IMR-90 (cell line): ENCODE data around the gene IRAK2. TPM values are rescaled to one million over a fixed set of nuclear protein-coding genes. Genes with fewer than 3 reads are reported as not detected.

Experiments used
- ATAC-seq: fragments of 200-7000 bp; cut with Tn5 transposase; 2 replicates; pipeline ENCODE4 v1.9.1; 2020; ENCODE audit warnings: low read depth, mild to moderate bottlenecking, moderate library complexity
- BruUV-seq: library from RNA; stranded (reverse); fragments of 400-500 nt; replicated peaks from 2 replicates; lab custom pipeline; 2021; lab: Mats Ljungman, UMichigan
- CTCF ChIA-PET: fragments of 300-600 bp; formaldehyde crosslinking; extraction: SDS; loops from one replicate; lab custom pipeline; 2021; ENCODE audit warnings: antibody characterized with exemption; lab: Yijun Ruan, JAX
- POLR2A ChIA-PET: fragments of 300-600 bp; sonication (Branson Sonifier 250); formaldehyde crosslinking; loops from one replicate; lab custom pipeline; 2022; ENCODE audit warnings: antibody characterized with exemption; ENCODE audit not compliant: unreplicated experiment; lab: Charles Lee
- DNase-seq: peaks from one replicate; pipeline ENCODE4 v3.0.0; 2013
- H2AFZ ChIP-seq: replicated peaks from 2 replicates; pipeline ENCODE3; 2013; ENCODE audit warnings: low read length, mild to moderate bottlenecking; ENCODE audit not compliant: poor library complexity
- H2AK5ac ChIP-seq: 2 replicates; pipeline ENCODE4 v1.6.1; 2013; ENCODE audit warnings: low read depth, low read length, inconsistent platforms
- H2AK9ac ChIP-seq: replicated peaks from 2 replicates; pipeline ENCODE3; 2013; ENCODE audit warnings: mild to moderate bottlenecking, low read depth, low read length, moderate library complexity; ENCODE audit not compliant: poor library complexity
- H2BK120ac ChIP-seq: 2 replicates; pipeline ENCODE4 v1.6.1; 2013; ENCODE audit warnings: low read depth, low read length, inconsistent platforms
- H2BK15ac ChIP-seq: 3 replicates; pipeline ENCODE4 v1.6.1; 2013; ENCODE audit warnings: low read depth, low read length, inconsistent platforms
- H2BK20ac ChIP-seq: 2 replicates; pipeline ENCODE4 v1.6.1; 2013; ENCODE audit warnings: low read depth, mild to moderate bottlenecking, inconsistent platforms, low read length, moderate library complexity
- H2BK5ac ChIP-seq: 2 replicates; pipeline ENCODE4 v1.6.1; 2013; ENCODE audit warnings: mild to moderate bottlenecking, low read depth, low read length, inconsistent platforms; ENCODE audit not compliant: poor library complexity, severe bottlenecking
- H3K14ac ChIP-seq: replicated peaks from 2 replicates; pipeline ENCODE4 v1.6.1; 2013; ENCODE audit warnings: low read depth, low read length, inconsistent platforms
- H3K18ac ChIP-seq: 2 replicates; pipeline ENCODE4 v1.6.1; 2013; ENCODE audit warnings: low read depth, low read length, control low read depth
- H3K23ac ChIP-seq: 2 replicates; pipeline ENCODE4 v1.6.1; 2013; ENCODE audit warnings: low read depth, low read length, inconsistent platforms
- H3K27ac ChIP-seq: 2 replicates; pipeline ENCODE4 v1.5.1; 2013; ENCODE audit warnings: mild to moderate bottlenecking, control low read depth, low read length; ENCODE audit not compliant: insufficient read depth
- H3K27me3 ChIP-seq: 2 replicates; pipeline ENCODE4 v1.6.1; 2013; ENCODE audit warnings: low read length; ENCODE audit not compliant: control insufficient read depth, insufficient read depth
- H3K36me3 ChIP-seq: 2 replicates; pipeline ENCODE4 v1.6.1; 2013; ENCODE audit warnings: low read length, mixed read lengths; ENCODE audit not compliant: control insufficient read depth, insufficient read depth
- H3K4ac ChIP-seq: 2 replicates; pipeline ENCODE4 v1.6.1; 2013; ENCODE audit warnings: low read depth, low read length, inconsistent platforms
- H3K4me1 ChIP-seq: 2 replicates; pipeline ENCODE4 v1.6.1; 2013; ENCODE audit warnings: low read length, mixed read lengths; ENCODE audit not compliant: control insufficient read depth, insufficient read depth
- H3K4me2 ChIP-seq: 2 replicates; pipeline ENCODE4 v1.6.1; 2013; ENCODE audit warnings: low read depth, mild to moderate bottlenecking, control low read depth, low read length, moderate library complexity
- H3K4me3 ChIP-seq: 2 replicates; pipeline ENCODE4 v1.5.1; 2013; ENCODE audit warnings: low read depth, mild to moderate bottlenecking, control low read depth, low read length, moderate library complexity; ENCODE audit not compliant: insufficient read depth
- H3K56ac ChIP-seq: 2 replicates; pipeline ENCODE4 v1.6.1; 2013; ENCODE audit warnings: low read length, inconsistent platforms; ENCODE audit not compliant: insufficient read depth; ENCODE audit errors: extremely low read depth
- H3K79me1 ChIP-seq, 2 experiments: 2 replicates each; pipeline ENCODE4 v1.6.1; 2013; ENCODE audit warnings: low read length in 2 of 2, inconsistent platforms in 1 of 2, low read depth in 1 of 2
- H3K9ac ChIP-seq: 2 replicates; pipeline ENCODE4 v1.6.1; 2013; ENCODE audit warnings: low read depth, low read length, control low read depth
- H3K9me1 ChIP-seq: 2 replicates; pipeline ENCODE4 v1.6.1; 2013; ENCODE audit warnings: low read length, inconsistent platforms; ENCODE audit not compliant: insufficient read depth
- H3K9me3 ChIP-seq: 2 replicates; pipeline ENCODE4 v1.6.1; 2013; ENCODE audit warnings: low read length; ENCODE audit not compliant: control insufficient read depth, insufficient read depth
- H4K20me1 ChIP-seq: 2 replicates; pipeline ENCODE4 v1.6.1; 2013; ENCODE audit warnings: low read length, inconsistent platforms; ENCODE audit not compliant: insufficient read depth
- H4K5ac ChIP-seq: 2 replicates; pipeline ENCODE4 v1.6.1; 2013; ENCODE audit warnings: mild to moderate bottlenecking, low read depth, low read length, control low read depth
- H4K8ac ChIP-seq, 2 experiments: 2 replicates each; pipeline ENCODE4 v1.6.1; 2013; ENCODE audit warnings: low read depth in 2 of 2, low read length in 2 of 2, control low read depth in 1 of 2, inconsistent platforms in 1 of 2
- H4K91ac ChIP-seq: 2 replicates; pipeline ENCODE4 v1.6.1; 2013; ENCODE audit warnings: low read depth, low read length, inconsistent platforms; ENCODE audit not compliant: insufficient read depth
- CEBPB ChIP-seq: IDR thresholded peaks from 2 replicates; pipeline ENCODE4 v1.6.1; 2012; ENCODE audit warnings: low read depth, low read length, improper control_type of control experiment
- MAFK ChIP-seq: IDR thresholded peaks from 2 replicates; pipeline ENCODE4 v1.6.1; 2012; ENCODE audit warnings: low read depth, low read length, improper control_type of control experiment
- MXI1 ChIP-seq: IDR thresholded peaks from 2 replicates; pipeline ENCODE4 v1.6.1; 2012; ENCODE audit warnings: low read depth, mild to moderate bottlenecking, low read length, moderate library complexity, borderline replicate concordance
- NFE2L2 ChIP-seq: fragments of 150-350 bp; IDR thresholded peaks from 2 replicates; pipeline ENCODE4 v1.6.1; 2016; ENCODE audit warnings: low read depth, mild to moderate bottlenecking, low read length
- POLR2A ChIP-seq: IDR thresholded peaks from 2 replicates; pipeline ENCODE4 v1.6.1; 2012; ENCODE audit warnings: mild to moderate bottlenecking, low read depth, low read length
- RAD21 ChIP-seq: IDR thresholded peaks from 2 replicates; pipeline ENCODE4 v1.6.1; 2012; ENCODE audit warnings: low read length, improper control_type of control experiment
- RCOR1 ChIP-seq: IDR thresholded peaks from 2 replicates; pipeline ENCODE4 v1.6.1; 2012; ENCODE audit warnings: mild to moderate bottlenecking, low read length, improper control_type of control experiment; ENCODE audit not compliant: insufficient replicate concordance
- RFX5 ChIP-seq: IDR thresholded peaks from 2 replicates; pipeline ENCODE4 v1.8.0; 2012; ENCODE audit warnings: low read depth, mild to moderate bottlenecking, low read length, moderate library complexity
- SMC3 ChIP-seq: fragments of 150-350 bp; IDR thresholded peaks from 2 replicates; pipeline ENCODE4 v1.6.1; 2016; ENCODE audit warnings: low read depth, mild to moderate bottlenecking, antibody characterized with exemption, low read length, moderate library complexity
- WGBS, 2 experiments: methylation state at CpG; one replicate each; pipeline versions ENCODE4 v1.1.5 to v1.1.7; 2013; ENCODE audit warnings: missing lambda C conversion rate in 2 of 2; ENCODE audit not compliant: insufficient read length in 1 of 2; ENCODE audit errors: extremely low coverage in 2 of 2; 5-methylcytosine and 5-hydroxymethylcytosine counted together
- dilution Hi-C: fragments of 300-500 bp; cut with HindIII; formaldehyde crosslinking; loops from one replicate; pipeline ENCODE4 v1.14.3; 2018; ENCODE audit warnings: low sequenced_read_pairs; ENCODE audit not compliant: unreplicated experiment
- in situ Hi-C: fragments of 300-500 bp; cut with MboI; formaldehyde crosslinking; loops from 3 replicates; pipeline ENCODE4 v1.14.3; 2019; ENCODE audit warnings: low sequenced_read_pairs, inconsistent platforms, mixed read lengths
- intact Hi-C: fragments of 100-400 bp; cut with micrococcal nuclease; formaldehyde crosslinking; loops from 2 replicates; pipeline ENCODE4 v1.10.0; 2022
- polyA plus RNA-seq, 3 experiments: library from polyadenylated mRNA; depleted of rRNA; stranded (reverse); fragments of >200 nt; gene quantifications; 2 replicates each; pipeline ENCODE4 v1.2.3, GENCODE V29; 2012; ENCODE audit warnings: low replicate concordance in 1 of 3
- total RNA-seq: library from RNA; depleted of rRNA; stranded (reverse); fragments of >200 nt; gene quantifications from 2 replicates; pipeline ENCODE4 v1.2.3, GENCODE V29; 2012
- TF ChIP-seq, protein P1 (sequence below): fragments of 150-350 bp; IDR thresholded peaks from 2 replicates; pipeline ENCODE4 v1.6.1; 2016; ENCODE audit warnings: low read depth, mild to moderate bottlenecking, low read length, moderate library complexity, borderline replicate concordance
- TF ChIP-seq, protein P2 (sequence below): conservative IDR thresholded peaks from 2 replicates; pipeline ENCODE4 v1.5.1; 2012; ENCODE audit warnings: mild to moderate bottlenecking, low read depth, low read length, improper control_type of control experiment

The IRAK2 gene
- total and polyA plus RNA-seq, 2 of the 4 experiments (the other 2 are of a cell fraction), result 6.9 to 8.1 TPM

GRCh38 chr3:10205451-10206165 lies 40.9 kb downstream of the IRAK2 start (continued):
- TF ChIP-seq, protein P1, sequence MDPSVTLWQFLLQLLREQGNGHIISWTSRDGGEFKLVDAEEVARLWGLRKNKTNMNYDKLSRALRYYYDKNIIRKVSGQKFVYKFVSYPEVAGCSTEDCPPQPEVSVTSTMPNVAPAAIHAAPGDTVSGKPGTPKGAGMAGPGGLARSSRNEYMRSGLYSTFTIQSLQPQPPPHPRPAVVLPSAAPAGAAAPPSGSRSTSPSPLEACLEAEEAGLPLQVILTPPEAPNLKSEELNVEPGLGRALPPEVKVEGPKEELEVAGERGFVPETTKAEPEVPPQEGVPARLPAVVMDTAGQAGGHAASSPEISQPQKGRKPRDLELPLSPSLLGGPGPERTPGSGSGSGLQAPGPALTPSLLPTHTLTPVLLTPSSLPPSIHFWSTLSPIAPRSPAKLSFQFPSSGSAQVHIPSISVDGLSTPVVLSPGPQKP, result no peak
- no peak for TF ChIP-seq RFX5
- peak; percentile 76 for TF ChIP-seq POLR2A

DNA sequence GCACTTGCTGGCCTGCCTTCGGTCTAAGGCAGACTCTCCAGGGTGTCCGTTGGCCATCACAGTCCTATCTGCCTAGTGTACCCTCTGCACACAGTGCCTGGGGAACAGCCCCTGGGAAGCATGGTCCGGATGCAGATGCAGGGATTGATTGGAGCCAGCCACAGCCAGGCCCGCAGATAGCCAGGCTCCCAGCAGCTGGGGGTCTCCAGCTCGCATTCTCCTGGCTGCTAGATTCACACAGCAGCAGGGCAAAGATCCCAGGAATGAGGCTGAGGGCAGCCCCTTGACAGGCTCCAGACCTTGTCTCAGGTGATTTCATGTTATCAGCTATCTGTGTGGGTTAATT lies 41.4 kb downstream of the IRAK2 start:
- peak overlapping the region; percentile 39 for H3K23ac ChIP-seq
- intact Hi-C loops (no loop called here), dilution Hi-C loops (no loop called here), in situ Hi-C loops (no loop called here)
- peaks cover 22% of the 10 kb centered on the region for H3K4me1 ChIP-seq
- peaks cover 4% of the 10 kb centered on the region for H3K36me3 ChIP-seq
- ATAC-seq (no peak), DNase-seq (no peak)
- H3K9me1 ChIP-seq, result peaks cover 28% of the 10 kb centered on the region
- peak overlapping the region; percentile 100 for H2BK5ac ChIP-seq
- peak overlapping the region; percentile 20; the same call in 1 of the 2 replicates for H3K9ac ChIP-seq
- no peaks in the 10 kb centered on the region for H3K9me3 ChIP-seq
- peak overlapping the region; percentile 95 for H2BK120ac ChIP-seq
- peak overlapping the region; percentile 92 for H3K27ac ChIP-seq
- no TSS peak for BruUV-seq
- peak overlapping the region; percentile 72 to 86 for H4K8ac ChIP-seq
- peak overlapping the region; percentile 40; the same call in 1 of the 2 replicates for H3K56ac ChIP-seq
- H3K18ac ChIP-seq, result peak overlapping the region; percentile 58
- peak overlapping the region; percentile 97 for H4K91ac ChIP-seq
- WGBS, 2 experiments, result 75% methylated on average over 4 of the region's 5 CpGs; no CpG with 5 or more reads in 1 of the 2 experiments
- H4K5ac ChIP-seq, result peak overlapping the region; percentile 51
- peaks cover 0 to 42% of the 10 kb centered on the region in 2 experiments; a peak in 2 of 4 replicates for H3K79me1 ChIP-seq
- peak overlapping the region; percentile 67 for H2AFZ ChIP-seq
- H2AK9ac ChIP-seq, result peak overlapping the region; percentile 0
- ChIA-PET POLR2A (interaction anchor here (0.6 kb wide), 1 partner anchor 62 kb away, joined by 4 read pairs; no protein-coding TSS in a partner anchor), CTCF (interaction anchor here (0.8 to 5.6 kb wide), 2 partner anchors 11 to 14 kb away, joined by 3 to 31 read pairs; no protein-coding TSS in a partner anchor)
- H2BK20ac ChIP-seq, result peak overlapping the region; percentile 81
- H3K4ac ChIP-seq, result peak overlapping the region; percentile 89
- H2AK5ac ChIP-seq, result peak overlapping the region; percentile 96
- peak overlapping the region; percentile 78 for H3K14ac ChIP-seq
- H3K4me2 ChIP-seq, result peak overlapping the region; percentile 7; the same call in 1 of the 2 replicates
- H2BK15ac ChIP-seq, result peak overlapping the region; percentile 61; the same call in 2 of the 3 replicates
- H3K27me3 ChIP-seq, result no peaks in the 10 kb centered on the region
- no peak overlapping the region for H3K4me3 ChIP-seq
- H4K20me1 ChIP-seq, result 0 out of 2 replicates have a peak, but pooled peaks cover 3% of the 10 kb centered on the region
- TF ChIP-seq POLR2A, result no peak
- no peak for TF ChIP-seq RCOR1
- no peak for TF ChIP-seq CEBPB
- no peak for TF ChIP-seq MAFK
- TF ChIP-seq, protein P2, sequence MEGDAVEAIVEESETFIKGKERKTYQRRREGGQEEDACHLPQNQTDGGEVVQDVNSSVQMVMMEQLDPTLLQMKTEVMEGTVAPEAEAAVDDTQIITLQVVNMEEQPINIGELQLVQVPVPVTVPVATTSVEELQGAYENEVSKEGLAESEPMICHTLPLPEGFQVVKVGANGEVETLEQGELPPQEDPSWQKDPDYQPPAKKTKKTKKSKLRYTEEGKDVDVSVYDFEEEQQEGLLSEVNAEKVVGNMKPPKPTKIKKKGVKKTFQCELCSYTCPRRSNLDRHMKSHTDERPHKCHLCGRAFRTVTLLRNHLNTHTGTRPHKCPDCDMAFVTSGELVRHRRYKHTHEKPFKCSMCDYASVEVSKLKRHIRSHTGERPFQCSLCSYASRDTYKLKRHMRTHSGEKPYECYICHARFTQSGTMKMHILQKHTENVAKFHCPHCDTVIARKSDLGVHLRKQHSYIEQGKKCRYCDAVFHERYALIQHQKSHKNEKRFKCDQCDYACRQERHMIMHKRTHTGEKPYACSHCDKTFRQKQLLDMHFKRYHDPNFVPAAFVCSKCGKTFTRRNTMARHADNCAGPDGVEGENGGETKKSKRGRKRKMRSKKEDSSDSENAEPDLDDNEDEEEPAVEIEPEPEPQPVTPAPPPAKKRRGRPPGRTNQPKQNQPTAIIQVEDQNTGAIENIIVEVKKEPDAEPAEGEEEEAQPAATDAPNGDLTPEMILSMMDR, result no peak
- TF ChIP-seq, protein P1, result no peak
- no peak for TF ChIP-seq RAD21
- no peak for TF ChIP-seq MXI1
- no peak for TF ChIP-seq SMC3
- TF ChIP-seq NFE2L2, result no peak
